Brain microvascular endothelial cell (primary cell): ENCODE results near the gene AANAT.

Experiments used
- DNase-seq: peaks from one replicate; pipeline ENCODE4 v3.0.0-alpha.2; 2020
- H3K27ac ChIP-seq: fragments of 250-450 bp; sonication (Bioruptor Pico); 2 replicates; pipeline ENCODE4 v1.5.1; 2020; ENCODE audit warnings: mild to moderate bottlenecking, moderate library complexity
- H3K27me3 ChIP-seq: fragments of 250-450 bp; sonication (Bioruptor Pico); replicated peaks from 2 replicates; pipeline ENCODE4 v1.5.1; 2020; ENCODE audit warnings: mild to moderate bottlenecking
- H3K36me3 ChIP-seq: fragments of 250-450 bp; sonication (Bioruptor Pico); replicated peaks from 2 replicates; pipeline ENCODE4 v1.5.1; 2020; ENCODE audit warnings: mild to moderate bottlenecking
- H3K4me3 ChIP-seq: 2 replicates; pipeline ENCODE4 v1.5.1; 2011; ENCODE audit warnings: low read depth, mild to moderate bottlenecking, control low read depth, low read length, moderate library complexity
- in situ Hi-C: cut with HindIII; loops from 2 replicates; pipeline ENCODE4 v1.10.0; 2017; ENCODE audit warnings: low sequenced_read_pairs, low pct_ligation_motif_present
- TF ChIP-seq, protein P1 (sequence below): IDR thresholded peaks from 2 replicates; pipeline ENCODE4 v1.5.1; 2011; ENCODE audit warnings: low read depth, mild to moderate bottlenecking, moderate library complexity, low read length, control low read depth, inconsistent platforms; ENCODE audit errors: missing control alignments

Gene AANAT

DNA sequence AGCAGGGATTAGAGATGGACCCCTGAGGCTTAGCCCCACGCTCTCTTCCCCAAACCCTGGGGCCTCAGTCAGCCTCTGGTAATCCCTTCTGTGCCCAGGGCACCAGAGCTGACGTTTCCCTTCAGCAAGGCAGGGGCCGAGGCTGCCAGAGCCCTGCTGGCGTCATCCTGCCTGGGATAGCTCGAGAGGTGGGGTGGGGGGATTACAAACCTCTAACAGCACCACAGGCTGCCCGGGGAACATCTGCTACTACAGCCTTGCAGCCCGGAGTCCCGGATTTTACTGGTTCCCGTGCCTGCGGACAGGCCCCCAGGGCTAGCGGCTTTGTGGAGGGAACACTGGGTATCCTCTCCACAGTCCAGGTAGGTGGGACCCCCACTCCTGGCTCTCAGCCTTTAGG, at the start of gene AANAT:
Gene AANAT, plus strand, starts transcription at position 238 of the 400 bp plus-strand sequence. CDS start 1,144 bp downstream, outside the sequence.
- TF ChIP-seq, protein P1, sequence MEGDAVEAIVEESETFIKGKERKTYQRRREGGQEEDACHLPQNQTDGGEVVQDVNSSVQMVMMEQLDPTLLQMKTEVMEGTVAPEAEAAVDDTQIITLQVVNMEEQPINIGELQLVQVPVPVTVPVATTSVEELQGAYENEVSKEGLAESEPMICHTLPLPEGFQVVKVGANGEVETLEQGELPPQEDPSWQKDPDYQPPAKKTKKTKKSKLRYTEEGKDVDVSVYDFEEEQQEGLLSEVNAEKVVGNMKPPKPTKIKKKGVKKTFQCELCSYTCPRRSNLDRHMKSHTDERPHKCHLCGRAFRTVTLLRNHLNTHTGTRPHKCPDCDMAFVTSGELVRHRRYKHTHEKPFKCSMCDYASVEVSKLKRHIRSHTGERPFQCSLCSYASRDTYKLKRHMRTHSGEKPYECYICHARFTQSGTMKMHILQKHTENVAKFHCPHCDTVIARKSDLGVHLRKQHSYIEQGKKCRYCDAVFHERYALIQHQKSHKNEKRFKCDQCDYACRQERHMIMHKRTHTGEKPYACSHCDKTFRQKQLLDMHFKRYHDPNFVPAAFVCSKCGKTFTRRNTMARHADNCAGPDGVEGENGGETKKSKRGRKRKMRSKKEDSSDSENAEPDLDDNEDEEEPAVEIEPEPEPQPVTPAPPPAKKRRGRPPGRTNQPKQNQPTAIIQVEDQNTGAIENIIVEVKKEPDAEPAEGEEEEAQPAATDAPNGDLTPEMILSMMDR, result no peak
- no peak for DNase-seq
- in situ Hi-C loops, result no loop called here

DNA sequence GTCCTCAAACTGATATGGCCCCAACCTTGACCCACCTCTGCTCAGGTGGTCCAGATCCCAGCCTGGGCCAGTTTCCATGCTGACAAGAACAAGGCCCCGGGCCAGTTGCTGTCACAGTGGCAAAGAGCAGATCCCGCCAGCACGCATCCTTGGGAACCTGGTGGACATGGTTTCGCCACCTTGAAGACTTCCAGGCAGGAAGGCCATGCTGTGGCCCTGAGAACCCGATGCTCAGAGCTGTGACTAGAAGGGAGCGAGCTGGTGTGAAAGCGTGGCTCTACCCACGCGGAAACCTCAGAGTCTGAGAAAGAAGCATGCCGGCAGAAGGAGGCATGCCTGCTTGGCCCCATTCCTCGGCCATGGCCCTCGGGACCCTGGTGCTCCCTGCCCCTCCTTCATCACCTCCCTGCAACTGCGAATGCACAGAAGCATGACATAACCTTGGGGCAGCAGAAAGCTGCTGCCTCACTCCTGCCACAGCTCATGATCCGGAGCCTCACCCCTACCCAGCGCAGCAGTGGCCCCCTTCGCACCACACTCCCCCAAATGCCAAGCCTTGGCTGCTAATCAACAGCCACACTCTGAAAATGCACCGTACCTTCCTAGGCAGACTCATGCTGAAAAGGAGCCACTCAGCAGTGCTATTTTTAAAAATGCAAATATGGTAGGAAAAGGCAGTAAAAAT, 47.7 kb upstream of the AANAT start:
- Histone ChIP-seq H3K27me3 (no peaks in the 10 kb centered on the region), H3K4me3 (no peak overlapping the region), H3K27ac (no peak overlapping the region), H3K36me3 (no peaks in the 10 kb centered on the region)
- TF ChIP-seq, protein P1, result no peak
- DNase-seq, result no peak
- in situ Hi-C loops, result no loop called here

More for the DNA sequence above, at the start of gene AANAT:
- Histone ChIP-seq H3K36me3 (peaks cover 11% of the 10 kb centered on the region), H3K27ac (no peak within 1 kb of the TSS), H3K27me3 (no peaks in the 10 kb centered on the region), H3K4me3 (no peak within 1 kb of the TSS)

DNA sequence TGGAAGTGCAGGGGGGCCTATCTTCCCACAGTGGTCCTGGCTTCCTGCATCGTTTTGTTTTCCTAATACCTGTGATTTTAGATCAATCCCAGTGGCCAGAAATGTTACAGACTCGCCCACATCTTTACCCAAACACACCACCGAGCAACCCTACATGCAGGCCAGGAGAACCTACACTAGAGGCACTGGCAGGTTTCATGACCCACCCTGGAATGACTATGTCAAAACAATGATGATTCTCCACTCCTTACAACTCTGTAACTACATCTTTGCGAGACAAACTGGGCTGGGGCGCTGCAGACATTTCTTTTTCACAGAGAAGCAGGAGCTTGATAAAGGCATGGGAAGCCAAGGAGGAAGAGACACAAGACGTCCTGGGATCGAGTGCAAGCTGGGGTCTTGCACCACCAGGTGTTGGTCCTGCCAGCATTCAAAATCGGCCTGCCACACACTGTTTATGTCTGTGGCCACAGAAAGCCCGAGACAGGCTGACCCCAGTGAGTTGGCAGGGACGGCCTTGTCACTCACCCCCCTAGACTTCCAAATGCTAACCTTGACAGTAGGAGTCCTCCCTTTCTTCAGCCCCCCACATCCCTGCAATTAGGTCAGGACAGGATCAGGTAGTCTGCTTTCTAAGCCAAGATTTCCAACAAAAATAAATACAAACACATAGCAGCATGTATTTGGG, 46.9 kb upstream of the AANAT start:
- no peak overlapping the region for H3K27ac ChIP-seq
- in situ Hi-C loops, result no loop called here
- H3K27me3 ChIP-seq, result no peaks in the 10 kb centered on the region
- no peak overlapping the region for H3K4me3 ChIP-seq
- no peaks in the 10 kb centered on the region for H3K36me3 ChIP-seq
- TF ChIP-seq, protein P1, result no peak
- no peak for DNase-seq

DNA sequence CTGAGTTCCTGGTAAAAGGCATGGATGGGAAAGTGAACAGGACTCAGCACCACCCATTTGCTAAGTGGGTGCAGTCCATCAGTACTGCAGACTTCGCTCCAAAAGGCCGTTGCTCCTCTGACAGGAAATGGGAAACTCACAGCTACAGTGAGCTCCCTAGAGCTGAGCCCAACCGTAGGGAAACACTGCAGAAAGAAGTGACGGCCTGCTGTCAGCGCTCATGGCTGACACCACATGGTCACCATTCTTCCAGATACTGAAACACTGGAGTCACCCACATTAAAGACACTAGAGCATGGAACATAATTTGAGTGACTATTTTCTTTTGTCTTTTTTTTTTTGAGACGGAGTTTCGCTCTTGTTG, 46.4 kb upstream of the AANAT start:
- no peak overlapping the region for H3K4me3 ChIP-seq
- H3K27ac ChIP-seq, result no peak overlapping the region

DNA sequence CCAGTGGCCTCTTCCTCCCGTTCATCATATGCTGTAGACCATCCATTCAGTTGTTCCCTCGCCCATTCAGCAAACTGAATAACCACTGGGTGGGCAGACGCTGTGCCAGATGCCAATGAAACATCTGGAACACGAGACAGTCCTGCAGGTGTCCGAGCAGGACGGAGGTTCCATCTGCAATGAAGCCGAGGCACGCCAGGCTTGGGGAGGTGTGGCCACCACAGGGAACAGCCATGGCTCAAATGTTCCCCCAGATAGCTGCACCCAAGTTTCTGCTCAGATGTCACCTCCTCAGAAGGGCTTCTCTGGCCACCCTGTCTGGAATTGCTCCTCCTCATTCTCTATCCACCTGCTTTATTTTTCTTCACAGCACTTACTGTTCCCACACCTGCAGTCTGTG, 45.0 kb upstream of the AANAT start:
- Histone ChIP-seq H3K27me3 (no peaks in the 10 kb centered on the region), H3K27ac (no peak overlapping the region), H3K36me3 (no peaks in the 10 kb centered on the region), H3K4me3 (no peak overlapping the region)
- DNase-seq, result no peak
- in situ Hi-C loops, result no loop called here
- TF ChIP-seq, protein P1, result no peak

More for the DNA sequence above, 46.4 kb upstream of the AANAT start:
- Histone ChIP-seq H3K27me3 (no peaks in the 10 kb centered on the region), H3K36me3 (no peaks in the 10 kb centered on the region)
- TF ChIP-seq, protein P1, result no peak
- in situ Hi-C loops, result no loop called here
- DNase-seq, result no peak
